Activated CD4-positive, alpha-beta memory T cell treated with anti-CD3 and anti-CD28 coated beads for 36 hours (primary cell): ENCODE measurements around the gene KIF26B. TPM values are rescaled to one million over a fixed set of nuclear protein-coding genes. Genes with fewer than 3 reads are reported as not detected.
"Not testable (repeated sequence)": the region's sequence is repeated elsewhere in the genome, so short reads cannot be mapped to it uniquely, and the experiment has no call there.

ENCODE experiments used
- CTCF ChIA-PET: fragments of 350-600 bp; sonication (Branson Sonifier 250); formaldehyde crosslinking; loops from one replicate; lab custom pipeline; 2021; ENCODE audit warnings: antibody characterized with exemption, inconsistent platforms; lab: Charles Lee
- POLR2A ChIA-PET: fragments of 350-600 bp; sonication (Branson Sonifier 250); formaldehyde crosslinking; loops from one replicate; lab custom pipeline; 2021; ENCODE audit warnings: antibody characterized with exemption; lab: Charles Lee
- DNase-seq: peaks from one replicate; pipeline ENCODE4 v3.0.0-alpha.2; 2020
- H3K27ac Mint-ChIP-seq: one replicate; pipeline ENCODE4 v1.8.0; 2021; ENCODE audit warnings: mixed read lengths
- H3K27me3 Mint-ChIP-seq: one replicate; pipeline ENCODE4 v1.8.0; 2021; ENCODE audit warnings: mixed read lengths
- H3K36me3 Mint-ChIP-seq: one replicate; pipeline ENCODE4 v1.8.0; 2021; ENCODE audit warnings: mixed read lengths
- H3K4me1 Mint-ChIP-seq: one replicate; pipeline ENCODE4 v1.8.0; 2021; ENCODE audit warnings: low read depth, mixed read lengths
- H3K4me3 Mint-ChIP-seq: one replicate; pipeline ENCODE4 v1.8.0; 2021; ENCODE audit warnings: mild to moderate bottlenecking, mixed read lengths
- H3K9me3 Mint-ChIP-seq: one replicate; pipeline ENCODE4 v1.8.0; 2021; ENCODE audit warnings: mixed read lengths
- intact Hi-C: fragments of 100-400 bp; cut with micrococcal nuclease; formaldehyde crosslinking; loops from one replicate; pipeline ENCODE4 v1.15.1; 2023
- total RNA-seq, 2 experiments: library from RNA; stranded (reverse); gene quantifications; one replicate each; pipeline ENCODE4 v1.2.3, GENCODE V29; 2021

The KIF26B gene
- total RNA-seq, 2 experiments from 2014 or later = not detected

- H3K9me3 Mint-ChIP-seq, H3K4me3 Mint-ChIP-seq, H3K27me3 Mint-ChIP-seq, H3K27ac Mint-ChIP-seq, H3K36me3 Mint-ChIP-seq, DNase-seq, intact Hi-C loops, POLR2A ChIA-PET, CTCF ChIA-PET, H3K4me1 Mint-ChIP-seq: not testable (repeated sequence)
These were observed 540.9 kb downstream of the KIF26B start for GRCh38 chr1:245695701-245696100.

- DNase-seq = no peak
- Mint-ChIP-seq H3K36me3 (no peaks in the 10 kb centered on the region), H3K4me3 (no peak overlapping the region), H3K27ac (no peak overlapping the region), H3K27me3 (no peaks in the 10 kb centered on the region), H3K4me1 (no peaks in the 10 kb centered on the region), H3K9me3 (no peaks in the 10 kb centered on the region)
- ChIA-PET CTCF (no interaction called here), POLR2A (no interaction called here)
- intact Hi-C loops = no loop called here
These were observed 543.3 kb downstream of the KIF26B start for GRCh38 chr1:245698116-245698515.

- H3K4me3 Mint-ChIP-seq = no peak overlapping the region
- CTCF ChIA-PET = no interaction called here
These were observed 544.1 kb downstream of the KIF26B start for GRCh38 chr1:245698860-245699259.

DNA sequence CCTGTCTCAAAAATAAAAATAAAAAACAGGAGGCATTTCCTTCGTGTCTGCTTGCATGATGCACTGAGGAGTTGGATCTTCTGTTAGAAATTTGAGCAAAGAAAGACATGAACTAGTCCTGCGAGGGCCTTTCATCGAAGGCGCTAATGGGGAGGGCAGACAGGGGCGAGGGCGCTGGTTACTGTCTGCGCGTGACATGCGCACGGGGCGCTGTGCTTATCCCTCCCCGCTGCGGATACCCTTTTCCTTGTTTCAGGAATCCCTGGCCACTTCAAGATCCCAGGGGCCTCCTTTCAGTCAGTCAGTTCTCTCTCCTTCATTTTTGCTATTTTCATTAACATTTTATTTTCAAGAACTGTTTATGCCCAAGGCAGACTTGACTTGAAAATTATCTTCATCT, 545.8 kb downstream of the KIF26B start:
- no peak for DNase-seq
- H3K4me3 Mint-ChIP-seq = no peak overlapping the region
- H3K36me3 Mint-ChIP-seq = no peaks in the 10 kb centered on the region
- H3K27me3 Mint-ChIP-seq = no peaks in the 10 kb centered on the region
- H3K9me3 Mint-ChIP-seq = no peaks in the 10 kb centered on the region
- CTCF ChIA-PET = no interaction called here
- intact Hi-C loops = no loop called here
- H3K27ac Mint-ChIP-seq = no peak overlapping the region
- POLR2A ChIA-PET = no interaction called here
- H3K4me1 Mint-ChIP-seq = no peaks in the 10 kb centered on the region

More at GRCh38 chr1:245698860-245699259, 544.1 kb downstream of the KIF26B start:
- Mint-ChIP-seq H3K27ac (no peak overlapping the region), H3K27me3 (no peaks in the 10 kb centered on the region), H3K4me1 (no peaks in the 10 kb centered on the region), H3K9me3 (no peaks in the 10 kb centered on the region), H3K36me3 (no peaks in the 10 kb centered on the region)
- intact Hi-C loops = no loop called here
- POLR2A ChIA-PET = no interaction called here
- DNase-seq = no peak

GRCh38 chr1:245701631-245702030, 546.8 kb downstream of the KIF26B start:
- no peaks in the 10 kb centered on the region for H3K9me3 Mint-ChIP-seq
- H3K36me3 Mint-ChIP-seq = no peaks in the 10 kb centered on the region
- intact Hi-C loops = no loop called here
- DNase-seq = no peak
- no peak overlapping the region for H3K4me3 Mint-ChIP-seq
- ChIA-PET CTCF (no interaction called here), POLR2A (no interaction called here)
- H3K27me3 Mint-ChIP-seq = no peaks in the 10 kb centered on the region
- H3K4me1 Mint-ChIP-seq = no peaks in the 10 kb centered on the region
- no peak overlapping the region for H3K27ac Mint-ChIP-seq

DNA sequence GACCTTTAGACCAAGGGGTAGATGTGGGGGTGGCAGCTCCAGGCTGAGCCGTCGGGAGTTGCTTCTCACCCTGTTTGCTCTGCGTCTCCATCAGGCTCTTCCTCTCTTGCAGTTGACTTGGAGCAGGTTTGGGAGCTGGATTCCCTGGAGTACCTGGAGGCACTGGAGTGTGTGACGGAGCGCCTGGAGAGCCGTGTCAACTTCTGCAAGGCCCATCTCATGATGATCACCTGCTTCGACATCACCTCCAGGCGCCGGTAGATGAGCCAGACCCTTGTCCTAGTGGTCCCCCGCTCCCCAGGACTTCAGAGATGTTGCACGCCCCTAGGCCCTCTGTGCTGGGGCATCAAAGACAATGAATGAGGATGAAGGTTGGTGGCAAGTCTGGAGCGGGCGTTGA, 547.6 kb downstream of the KIF26B start:
- Mint-ChIP-seq H3K4me1 (no peaks in the 10 kb centered on the region), H3K27me3 (no peaks in the 10 kb centered on the region), H3K9me3 (no peaks in the 10 kb centered on the region), H3K27ac (no peak overlapping the region), H3K36me3 (no peaks in the 10 kb centered on the region), H3K4me3 (no peak overlapping the region)
- no peak for DNase-seq
- CTCF ChIA-PET = no interaction called here
- intact Hi-C loops = no loop called here
- POLR2A ChIA-PET = no interaction called here

DNA sequence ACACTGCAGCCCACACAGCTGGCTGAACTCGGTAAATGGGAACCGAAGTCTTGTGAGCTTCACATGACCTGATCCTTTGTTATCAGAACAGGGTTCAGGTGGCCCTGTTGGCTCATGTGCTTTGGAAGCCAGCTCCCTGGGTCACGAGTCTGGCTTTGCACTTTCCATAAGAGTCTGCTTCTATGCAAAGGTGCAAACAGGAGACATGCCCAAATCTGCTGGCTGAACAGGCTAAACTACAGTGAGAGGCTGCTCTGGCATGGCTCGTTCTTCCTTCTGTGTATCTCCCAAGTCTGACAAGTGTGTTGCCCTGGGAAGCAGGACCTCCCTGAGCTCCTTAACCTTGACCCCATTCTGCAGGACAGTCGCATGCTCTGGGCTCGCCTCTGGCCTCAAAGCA, 549.6 kb downstream of the KIF26B start:
- no peaks in the 10 kb centered on the region for H3K9me3 Mint-ChIP-seq
- no peaks in the 10 kb centered on the region for H3K27me3 Mint-ChIP-seq
- H3K4me3 Mint-ChIP-seq = no peak overlapping the region
- no peak for DNase-seq
- no peaks in the 10 kb centered on the region for H3K4me1 Mint-ChIP-seq
- no peaks in the 10 kb centered on the region for H3K36me3 Mint-ChIP-seq
- H3K27ac Mint-ChIP-seq = no peak overlapping the region
- intact Hi-C loops = no loop called here
- CTCF ChIA-PET = interaction anchor here (0.6 kb wide), 1 partner anchor 83 kb away, joined by 7 read pairs; no protein-coding TSS in a partner anchor
- POLR2A ChIA-PET = no interaction called here

- Mint-ChIP-seq H3K4me3 (no peak overlapping the region), H3K9me3 (no peaks in the 10 kb centered on the region), H3K4me1 (no peaks in the 10 kb centered on the region), H3K36me3 (no peaks in the 10 kb centered on the region), H3K27ac (no peak overlapping the region), H3K27me3 (no peaks in the 10 kb centered on the region)
- ChIA-PET CTCF (no interaction called here), POLR2A (no interaction called here)
- no peak for DNase-seq
- intact Hi-C loops = no loop called here
These were observed 550.0 kb downstream of the KIF26B start for GRCh38 chr1:245704765-245705164.

DNA sequence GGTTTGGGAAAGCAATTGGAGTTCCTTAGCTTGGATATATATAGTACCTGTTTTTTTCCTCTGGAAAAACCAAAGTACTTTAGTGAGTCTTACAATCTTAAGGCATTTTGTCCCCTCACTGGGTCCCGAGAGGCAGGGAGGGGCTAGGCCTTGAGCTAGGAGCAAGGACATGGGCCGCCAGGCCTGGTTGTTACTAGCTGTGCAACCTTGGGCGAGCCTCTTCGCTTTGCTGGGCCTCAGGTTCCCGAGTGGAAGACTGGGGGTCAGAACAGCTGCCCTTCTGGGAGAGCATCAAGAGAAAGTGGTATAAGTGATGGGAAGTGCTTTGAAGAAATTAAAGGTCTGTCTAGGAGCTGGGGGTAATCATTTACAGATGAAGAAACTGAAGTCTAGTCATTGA, 553.2 kb downstream of the KIF26B start:
- POLR2A ChIA-PET = no interaction called here

GRCh38 chr1:245710961-245711903, 556.4 kb downstream of the KIF26B start:
- Mint-ChIP-seq H3K27me3 (no peaks in the 10 kb centered on the region), H3K4me3 (no peak overlapping the region), H3K27ac (no peak overlapping the region), H3K4me1 (no peaks in the 10 kb centered on the region), H3K36me3 (no peaks in the 10 kb centered on the region), H3K9me3 (no peaks in the 10 kb centered on the region)
- ChIA-PET CTCF (no interaction called here), POLR2A (no interaction called here)
- intact Hi-C loops = no loop called here
- DNase-seq = no peak

More for the DNA sequence above, 553.2 kb downstream of the KIF26B start:
- intact Hi-C loops = no loop called here
- Mint-ChIP-seq H3K9me3 (no peaks in the 10 kb centered on the region), H3K27ac (no peak overlapping the region), H3K36me3 (no peaks in the 10 kb centered on the region), H3K27me3 (no peaks in the 10 kb centered on the region), H3K4me1 (no peaks in the 10 kb centered on the region), H3K4me3 (no peak overlapping the region)
- DNase-seq = no peak
- CTCF ChIA-PET = no interaction called here

GRCh38 chr1:245714027-245714426, 559.2 kb downstream of the KIF26B start:
- H3K4me3 Mint-ChIP-seq, CTCF ChIA-PET, H3K9me3 Mint-ChIP-seq, H3K36me3 Mint-ChIP-seq, H3K27me3 Mint-ChIP-seq, DNase-seq, intact Hi-C loops, H3K4me1 Mint-ChIP-seq, POLR2A ChIA-PET, H3K27ac Mint-ChIP-seq: not testable (repeated sequence)

GRCh38 chr1:245715291-245715701, 560.5 kb downstream of the KIF26B start:
- Mint-ChIP-seq H3K4me1 (no peaks in the 10 kb centered on the region), H3K27ac (no peak overlapping the region), H3K27me3 (no peaks in the 10 kb centered on the region), H3K9me3 (peaks cover 3% of the 10 kb centered on the region), H3K4me3 (no peak overlapping the region), H3K36me3 (no peaks in the 10 kb centered on the region)
- intact Hi-C loops = no loop called here
- ChIA-PET POLR2A (no interaction called here), CTCF (no interaction called here)
- DNase-seq = no peak

GRCh38 chr1:245715970-245716369, 561.2 kb downstream of the KIF26B start:
- H3K27ac Mint-ChIP-seq = no peak overlapping the region
- H3K9me3 Mint-ChIP-seq = peaks cover 3% of the 10 kb centered on the region
- no peak overlapping the region for H3K4me3 Mint-ChIP-seq
- no peaks in the 10 kb centered on the region for H3K27me3 Mint-ChIP-seq
- H3K4me1 Mint-ChIP-seq = no peaks in the 10 kb centered on the region
- ChIA-PET CTCF (no interaction called here), POLR2A (no interaction called here)
- no peaks in the 10 kb centered on the region for H3K36me3 Mint-ChIP-seq
- intact Hi-C loops = no loop called here
- DNase-seq = no peak
